ENCODE results near the gene DEDD2. TPM values are rescaled to one million over a fixed set of nuclear protein-coding genes. Genes with fewer than 3 reads are reported as not detected.
A peak's percentile ranks its signal among the peaks of the same experiment; 100 is the strongest.

DEDD2 gene
- total RNA-seq, 1 donor from 2014 or later = 27.1 TPM

- no peaks in the 10 kb centered on the region for H3K9me3 Mint-ChIP-seq (ENCODE audit: unreplicated experiment)
- DNase-seq (ENCODE audit: low spot score) = no peak
- H3K27ac Mint-ChIP-seq (ENCODE audit: unreplicated experiment) = peak overlapping the region; percentile 58
- H3K27me3 Mint-ChIP-seq (ENCODE audit: unreplicated experiment) = peaks cover 10% of the 10 kb centered on the region
- H3K4me3 Mint-ChIP-seq (ENCODE audit: unreplicated experiment) = peak overlapping the region; percentile 61
- H3K4me1 Mint-ChIP-seq (ENCODE audit: unreplicated experiment) = peaks cover 23% of the 10 kb centered on the region
- TF ChIP-seq, protein P1, sequence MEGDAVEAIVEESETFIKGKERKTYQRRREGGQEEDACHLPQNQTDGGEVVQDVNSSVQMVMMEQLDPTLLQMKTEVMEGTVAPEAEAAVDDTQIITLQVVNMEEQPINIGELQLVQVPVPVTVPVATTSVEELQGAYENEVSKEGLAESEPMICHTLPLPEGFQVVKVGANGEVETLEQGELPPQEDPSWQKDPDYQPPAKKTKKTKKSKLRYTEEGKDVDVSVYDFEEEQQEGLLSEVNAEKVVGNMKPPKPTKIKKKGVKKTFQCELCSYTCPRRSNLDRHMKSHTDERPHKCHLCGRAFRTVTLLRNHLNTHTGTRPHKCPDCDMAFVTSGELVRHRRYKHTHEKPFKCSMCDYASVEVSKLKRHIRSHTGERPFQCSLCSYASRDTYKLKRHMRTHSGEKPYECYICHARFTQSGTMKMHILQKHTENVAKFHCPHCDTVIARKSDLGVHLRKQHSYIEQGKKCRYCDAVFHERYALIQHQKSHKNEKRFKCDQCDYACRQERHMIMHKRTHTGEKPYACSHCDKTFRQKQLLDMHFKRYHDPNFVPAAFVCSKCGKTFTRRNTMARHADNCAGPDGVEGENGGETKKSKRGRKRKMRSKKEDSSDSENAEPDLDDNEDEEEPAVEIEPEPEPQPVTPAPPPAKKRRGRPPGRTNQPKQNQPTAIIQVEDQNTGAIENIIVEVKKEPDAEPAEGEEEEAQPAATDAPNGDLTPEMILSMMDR (IDR thresholded peaks at IDR 0.05; ENCODE audit: unreplicated experiment) = no peak
- peaks cover 59% of the 10 kb centered on the region for H3K36me3 Mint-ChIP-seq (ENCODE audit: low read depth, unreplicated experiment)
Observed at GRCh38 chr19:42202290-42202880, 15.1 kb downstream of the DEDD2 start.

DNA sequence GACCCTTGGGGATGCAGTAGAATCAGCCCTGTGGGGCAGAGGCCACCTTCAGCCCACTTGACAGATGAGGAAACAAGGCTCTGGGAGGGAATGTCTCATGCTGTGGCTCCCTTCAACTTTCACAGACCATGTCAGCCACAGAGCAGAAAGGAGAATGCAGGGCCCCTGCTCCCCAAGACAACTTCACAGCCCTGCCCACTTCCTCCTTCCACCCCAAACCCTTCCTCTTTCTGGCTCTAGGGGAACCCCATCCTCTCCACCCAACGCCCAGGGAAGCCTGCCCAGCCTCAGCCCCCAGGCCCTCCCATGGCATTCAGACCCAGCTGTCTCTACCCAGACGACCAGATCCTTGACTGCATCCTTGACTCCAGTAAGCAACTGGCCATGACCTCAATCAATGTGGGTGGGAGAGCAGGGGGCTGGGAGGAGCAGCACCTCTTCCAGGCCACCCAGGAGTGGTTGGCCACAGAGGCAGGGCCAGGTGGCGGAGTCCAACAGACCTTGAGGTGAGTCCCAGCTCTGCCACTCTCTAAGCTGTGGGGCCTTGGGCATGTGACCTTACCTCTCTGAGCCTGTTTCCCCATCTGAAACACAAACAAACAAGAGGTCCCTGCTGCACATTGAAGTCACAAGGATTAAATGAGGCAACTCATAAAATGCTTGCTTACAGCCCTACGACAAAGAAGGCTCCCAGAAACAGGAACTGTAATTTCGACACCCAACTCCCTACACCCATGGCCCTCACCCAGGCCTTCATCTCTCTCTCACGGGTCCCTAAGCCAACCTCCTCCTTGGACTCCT lies 15.8 kb downstream of the DEDD2 start:
- Mint-ChIP-seq H3K9me3 (ENCODE audit: unreplicated experiment) (no peaks in the 10 kb centered on the region), H3K27me3 (ENCODE audit: unreplicated experiment) (peaks cover 10% of the 10 kb centered on the region), H3K4me3 (ENCODE audit: unreplicated experiment) (no peak overlapping the region), H3K36me3 (ENCODE audit: low read depth, unreplicated experiment) (peaks cover 62% of the 10 kb centered on the region), H3K4me1 (ENCODE audit: unreplicated experiment) (peaks cover 26% of the 10 kb centered on the region), H3K27ac (ENCODE audit: unreplicated experiment) (peak overlapping the region; percentile 58)
- DNase-seq (ENCODE audit: low spot score) = no peak
- TF ChIP-seq, protein P1 (IDR thresholded peaks at IDR 0.05; ENCODE audit: unreplicated experiment) = no peak

GRCh38 chr19:42200116-42200715 lies 17.3 kb downstream of the DEDD2 start:
- peak overlapping the region; percentile 17 for H3K4me3 Mint-ChIP-seq (ENCODE audit: unreplicated experiment)
- peaks cover 58% of the 10 kb centered on the region for H3K36me3 Mint-ChIP-seq (ENCODE audit: low read depth, unreplicated experiment)
- H3K4me1 Mint-ChIP-seq (ENCODE audit: unreplicated experiment) = peaks cover 26% of the 10 kb centered on the region
- H3K27me3 Mint-ChIP-seq (ENCODE audit: unreplicated experiment) = peaks cover 10% of the 10 kb centered on the region
- H3K27ac Mint-ChIP-seq (ENCODE audit: unreplicated experiment) = peak overlapping the region; percentile 38
- no peak for DNase-seq (ENCODE audit: low spot score)
- no peaks in the 10 kb centered on the region for H3K9me3 Mint-ChIP-seq (ENCODE audit: unreplicated experiment)
- TF ChIP-seq, protein P1 (IDR thresholded peaks at IDR 0.05; ENCODE audit: unreplicated experiment) = no peak

- peak overlapping the region; percentile 17 for H3K4me3 Mint-ChIP-seq (ENCODE audit: unreplicated experiment)
- TF ChIP-seq, protein P1 (IDR thresholded peaks at IDR 0.05; ENCODE audit: unreplicated experiment) = no peak
- H3K4me1 Mint-ChIP-seq (ENCODE audit: unreplicated experiment) = peaks cover 26% of the 10 kb centered on the region
- DNase-seq (ENCODE audit: low spot score) = no peak
- H3K27ac Mint-ChIP-seq (ENCODE audit: unreplicated experiment) = peak overlapping the region; percentile 38
- no peaks in the 10 kb centered on the region for H3K9me3 Mint-ChIP-seq (ENCODE audit: unreplicated experiment)
- H3K36me3 Mint-ChIP-seq (ENCODE audit: low read depth, unreplicated experiment) = peaks cover 53% of the 10 kb centered on the region
- H3K27me3 Mint-ChIP-seq (ENCODE audit: unreplicated experiment) = peaks cover 10% of the 10 kb centered on the region
Observed at GRCh38 chr19:42199440-42200115, 17.9 kb downstream of the DEDD2 start.

Measured in endothelial cell (in vitro differentiated cells).